Sciatic nerve (tissue), 2 donors: ENCODE results near the gene TIMP2. TPM values are rescaled to one million over a fixed set of nuclear protein-coding genes. Genes with fewer than 3 reads are reported as not detected.
"Not testable (repeated sequence)": the region's sequence is repeated elsewhere in the genome, so short reads cannot be mapped to it uniquely, and the experiment has no call there.

ENCODE experiments used
- ATAC-seq: fragments of 200-7000 bp; cut with Tn5 transposase; one replicate; pipeline ENCODE4 v1.9.1; 2020; ENCODE audit warnings: mild to moderate bottlenecking, moderate library complexity
- DNase-seq: peaks from one replicate; pipeline ENCODE4 v3.0.0-alpha.2; 2020; ENCODE audit warnings: low spot score
- intact Hi-C: fragments of 100-400 bp; cut with DNase I; formaldehyde crosslinking; loops from one replicate; pipeline ENCODE4 v1.14.2; 2022
- total RNA-seq: library from RNA; stranded (reverse); fragmentation: NEBNext Ultra II Directional; extraction: Animal tissue kit (Norgen Biotek cat#: 25700); gene quantifications from one replicate; pipeline ENCODE4 v1.2.1, GENCODE V29; 2021
- donor health status: DM: no; HTN: no; CAD: no.
- donor health status: DM: no; HTN: no; CAD: no.

The TIMP2 gene
- total RNA-seq: 720 TPM

- peak; percentile 58 for ATAC-seq
- DNase-seq: peak; percentile 97
- intact Hi-C loops: loop anchor here (10.0 kb wide), 1 partner anchor 50 kb away; no protein-coding TSS in a partner anchor
Observed at GRCh38 chr17:78925234-78925633, at the start of gene TIMP2. Gene TIMP2 (minus strand): TSS chr17:78925387. CDS start chr17:78925088, 299 bp downstream.

- intact Hi-C loops: loop anchor here (5.0 kb wide), 1 partner anchor 107 kb away; no protein-coding TSS in a partner anchor
- DNase-seq: no peak
- ATAC-seq: no peak
Observed at GRCh38 chr17:78973792-78974520, 48.8 kb upstream of the TIMP2 start.

GRCh38 chr17:78973196-78973595, 48.0 kb upstream of the TIMP2 start:
- ATAC-seq (no peak), DNase-seq (no peak)
- intact Hi-C loops: loop anchor here (5.0 kb wide), 1 partner anchor 106 kb away; no protein-coding TSS in a partner anchor

- intact Hi-C loops: loop anchor here (5.0 kb wide), 1 partner anchor 105 kb away; no protein-coding TSS in a partner anchor
- DNase-seq (no peak), ATAC-seq (no peak)
Observed at GRCh38 chr17:78972507-78973105, 47.4 kb upstream of the TIMP2 start.

GRCh38 chr17:78971756-78972506, 46.7 kb upstream of the TIMP2 start:
- intact Hi-C loops: loop anchor here (5.0 kb wide), 1 partner anchor 105 kb away; no protein-coding TSS in a partner anchor
- peak; percentile 62 for DNase-seq
- ATAC-seq: no peak

GRCh38 chr17:78970834-78971755, 45.9 kb upstream of the TIMP2 start:
- ATAC-seq (peak; percentile 50), DNase-seq (peak; percentile 94)
- intact Hi-C loops: loop anchor here (5.0 kb wide), 1 partner anchor 104 kb away; no protein-coding TSS in a partner anchor

- intact Hi-C loops: loop anchor here (5.0 kb wide), 1 partner anchor 103 kb away; no protein-coding TSS in a partner anchor
- DNase-seq (no peak), ATAC-seq (no peak)
Observed at GRCh38 chr17:78969865-78970264, 44.7 kb upstream of the TIMP2 start.

- intact Hi-C loops: no loop called here
- no peak for ATAC-seq
- DNase-seq: no peak
Observed at GRCh38 chr17:78967782-78968362, 42.7 kb upstream of the TIMP2 start.

- ATAC-seq (peak; percentile 5), DNase-seq (no peak)
- intact Hi-C loops: no loop called here
Observed at GRCh38 chr17:78966910-78967600, 41.9 kb upstream of the TIMP2 start.

- no peak for DNase-seq
- ATAC-seq: peak; percentile 67
- intact Hi-C loops: no loop called here
Observed at GRCh38 chr17:78966123-78966813, 41.1 kb upstream of the TIMP2 start.

- intact Hi-C loops: no loop called here
- DNase-seq: no peak
- ATAC-seq: no peak
Observed at GRCh38 chr17:78965491-78965924, 40.3 kb upstream of the TIMP2 start.

GRCh38 chr17:78963378-78963777, 38.2 kb upstream of the TIMP2 start:
- intact Hi-C loops: no loop called here
- ATAC-seq (no peak), DNase-seq (no peak)

GRCh38 chr17:78962984-78963348, 37.8 kb upstream of the TIMP2 start:
- DNase-seq, ATAC-seq, intact Hi-C loops: not testable (repeated sequence)

GRCh38 chr17:78962345-78962983, 37.3 kb upstream of the TIMP2 start:
- DNase-seq (no peak), ATAC-seq (no peak)
- intact Hi-C loops: no loop called here

GRCh38 chr17:78961571-78961970, 36.4 kb upstream of the TIMP2 start:
- intact Hi-C loops: no loop called here
- no peak for ATAC-seq
- no peak for DNase-seq

GRCh38 chr17:78960928-78961327, 35.7 kb upstream of the TIMP2 start:
- intact Hi-C loops: no loop called here

GRCh38 chr17:78959803-78960202, 34.6 kb upstream of the TIMP2 start:
- intact Hi-C loops: no loop called here
- DNase-seq: no peak
- no peak for ATAC-seq

More at GRCh38 chr17:78960928-78961327, 35.7 kb upstream of the TIMP2 start:
- no peak for DNase-seq
- peak; percentile 50 for ATAC-seq
